Lower leg skin (tissue), 4 donors: Measurements from ENCODE around the gene ANGPTL5. TPM values are rescaled to one million over a fixed set of nuclear protein-coding genes. Genes with fewer than 3 reads are reported as not detected.

Source experiments
- DNase-seq, 2 donors: peaks; one replicate each; pipeline ENCODE4 v3.0.0-alpha.2; 2019; ENCODE audit warnings: low spot score in 2 of 2
- H3K4me3 ChIP-seq: fragments of 200-600 bp; sonication (generic); 2 replicates; pipeline ENCODE4 v1.5.1; 2017; ENCODE audit warnings: mild to moderate bottlenecking, low read depth; ENCODE audit not compliant: poor library complexity, severe bottlenecking
- CTCF ChIP-seq, 3 donors: fragments of 450-650 bp; IDR thresholded peaks; one replicate each; pipeline ENCODE4 v1.5.1; 2016; ENCODE audit warnings: antibody characterized with exemption in 3 of 3, mild to moderate bottlenecking in 3 of 3, moderate library complexity in 2 of 3
- POLR2A ChIP-seq, 2 donors: fragments of 450-650 bp; IDR thresholded peaks; one replicate each; pipeline ENCODE4 v1.6.1; 2016 to 2017; ENCODE audit warnings: antibody characterized with exemption in 2 of 2, mild to moderate bottlenecking in 1 of 2, moderate library complexity in 1 of 2
- WGBS, 2 donors: methylation state at CpG; one replicate each; pipeline ENCODE4 v1.1.5; 2018; 5-methylcytosine and 5-hydroxymethylcytosine counted together
- intact Hi-C: fragments of 100-400 bp; cut with DNase I; formaldehyde crosslinking; loops from one replicate; pipeline ENCODE4 v1.15.0; 2023; ENCODE audit warnings: low total_unique reads
- total RNA-seq, 4 donors: library from RNA; depleted of rRNA; stranded (reverse); fragments of >200 nt; gene quantifications; one replicate each; pipeline ENCODE4 v1.1.0, GENCODE V29; 2016

ANGPTL5 gene
- total RNA-seq, 4 donors from 2014 or later: 0.84 to 5.8 (median 3.0) TPM

DNA sequence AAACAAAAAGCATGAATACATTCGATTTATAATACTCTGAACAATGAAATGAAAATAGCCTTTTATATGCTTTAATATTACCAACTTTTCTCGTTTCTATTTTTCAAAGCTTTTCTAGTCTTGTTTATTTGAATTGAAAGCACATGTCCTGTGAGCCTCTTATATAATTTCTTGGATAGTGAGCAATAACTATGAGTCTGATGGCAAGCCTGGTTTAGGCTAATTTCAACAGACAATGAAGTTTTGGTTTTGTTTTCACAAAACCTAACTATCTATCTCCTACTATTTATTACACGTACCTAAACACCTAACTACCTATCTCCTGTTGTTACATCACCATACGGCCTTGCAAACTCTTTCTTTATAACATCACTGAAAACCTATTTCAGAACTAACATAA is 30.7 kb downstream of the ANGPTL5 start:
- DNase-seq: no peak
- WGBS, 2 donors: 59 to 63% methylated on average over 4 of the region's 4 CpGs
- H3K4me3 ChIP-seq: no peak overlapping the region
- intact Hi-C loops: no loop called here
- TF ChIP-seq CTCF (IDR thresholded peaks at IDR 0.05) (no peak), POLR2A (IDR thresholded peaks at IDR 0.05) (no peak)

DNA sequence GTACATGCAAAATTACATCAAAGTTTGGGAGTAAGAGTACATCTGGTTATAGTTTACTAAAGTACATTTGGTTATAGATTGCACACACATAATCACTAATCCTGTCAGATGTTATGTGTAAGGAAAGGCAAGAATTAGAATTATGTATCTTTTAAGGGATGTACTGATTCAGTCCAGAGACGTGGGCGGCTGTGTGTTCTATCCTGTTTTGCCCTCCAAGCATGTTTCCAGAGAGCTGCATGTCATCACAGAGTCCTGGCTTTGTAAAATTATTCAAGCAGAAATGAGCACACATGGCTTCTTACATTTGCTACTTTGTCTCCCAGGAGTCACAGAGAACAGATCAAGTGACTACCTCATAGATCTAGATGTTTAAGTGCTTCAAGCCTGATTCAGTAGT is 34.7 kb downstream of the ANGPTL5 start:
- H3K4me3 ChIP-seq: no peak overlapping the region
- 39 to 46% methylated on average over 2 of the region's 2 CpGs for WGBS, 2 donors
- intact Hi-C loops: no loop called here
- no peak for TF ChIP-seq POLR2A (IDR thresholded peaks at IDR 0.05)
- TF ChIP-seq CTCF (IDR thresholded peaks at IDR 0.05): no peak
- no peak for DNase-seq

GRCh38 chr11:101880222-101880621 is 36.1 kb downstream of the ANGPTL5 start:
- 69 to 79% methylated on average over 4 of the region's 4 CpGs for WGBS, 2 donors
- intact Hi-C loops: no loop called here
- no peak for DNase-seq
- H3K4me3 ChIP-seq: no peak overlapping the region
- TF ChIP-seq CTCF (IDR thresholded peaks at IDR 0.05) (no peak), POLR2A (IDR thresholded peaks at IDR 0.05) (no peak)

- DNase-seq: no peak
- 50 to 53% methylated on average over 6 of the region's 6 CpGs for WGBS, 2 donors
- no peak overlapping the region for H3K4me3 ChIP-seq
- TF ChIP-seq CTCF (IDR thresholded peaks at IDR 0.05) (no peak), POLR2A (IDR thresholded peaks at IDR 0.05) (no peak)
- intact Hi-C loops: no loop called here
Observed at GRCh38 chr11:101872171-101872882, 44.0 kb downstream of the ANGPTL5 start.

DNA sequence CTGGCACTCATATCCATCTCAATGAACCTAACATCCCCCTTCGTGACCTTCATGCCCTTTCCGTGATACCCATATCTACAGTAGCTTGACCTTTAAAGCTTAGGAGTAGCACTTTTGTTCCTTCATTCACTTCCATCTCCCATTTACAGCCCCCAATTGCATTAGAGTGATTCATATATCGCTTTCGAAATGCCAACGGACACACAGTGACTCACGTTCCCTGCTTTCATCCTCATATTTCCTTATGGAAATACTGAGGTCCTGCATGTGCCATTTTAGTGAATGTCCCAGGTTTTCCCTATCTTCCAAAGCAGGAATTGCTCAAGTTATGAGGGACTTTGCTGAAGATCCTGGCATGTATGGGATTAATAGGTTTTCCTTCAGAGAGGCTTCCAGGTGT is 45.8 kb downstream of the ANGPTL5 start:
- TF ChIP-seq CTCF (IDR thresholded peaks at IDR 0.05) (no peak), POLR2A (IDR thresholded peaks at IDR 0.05) (no peak)
- 89 to 96% methylated on average over 6 of the region's 6 CpGs for WGBS, 2 donors
- no peak for DNase-seq
- intact Hi-C loops: no loop called here
- no peak overlapping the region for H3K4me3 ChIP-seq

DNA sequence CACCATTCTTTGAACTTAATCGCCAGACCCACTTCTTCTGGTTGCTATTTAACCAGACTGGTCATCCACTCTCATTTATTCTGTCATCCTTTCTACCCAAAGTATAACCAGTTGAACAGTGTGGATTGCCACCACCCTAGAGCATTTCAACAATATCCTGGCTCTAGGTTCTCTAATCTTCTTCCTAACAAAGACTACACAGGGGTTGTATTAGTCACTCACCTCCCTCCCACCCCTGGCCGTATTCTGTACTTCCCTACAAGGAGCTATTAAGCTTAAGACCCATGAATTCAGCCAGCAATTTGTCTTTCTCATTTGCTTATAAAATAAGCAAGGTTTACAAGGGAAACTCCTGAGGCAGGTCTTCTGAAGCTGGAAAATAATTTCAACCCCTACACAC is 48.4 kb downstream of the ANGPTL5 start:
- intact Hi-C loops: no loop called here
- 76 to 79% methylated on average over 2 of the region's 2 CpGs for WGBS, 2 donors

More for the DNA sequence above, 48.4 kb downstream of the ANGPTL5 start:
- H3K4me3 ChIP-seq: no peak overlapping the region
- TF ChIP-seq POLR2A (IDR thresholded peaks at IDR 0.05): no peak
- DNase-seq: no peak
